Breast epithelium (tissue), 3 donors: Measurements from ENCODE around the gene WIPF1.

Experiments used
- POLR2A ChIP-seq: fragments of 450-650 bp; IDR thresholded peaks from one replicate; pipeline ENCODE4 v1.6.1; 2016; ENCODE audit warnings: antibody characterized with exemption, mild to moderate bottlenecking, moderate library complexity
- POLR2AphosphoS5 ChIP-seq, 3 donors: sonication (generic); formaldehyde crosslinking; IDR thresholded peaks; one replicate each; pipeline ENCODE4 v1.6.1; 2017; ENCODE audit warnings: antibody characterized with exemption in 3 of 3
- TF ChIP-seq, protein P1 (sequence below), 3 donors: fragments of 450-650 bp; IDR thresholded peaks; one replicate each; pipeline ENCODE4 v1.5.1; 2016 to 2017; ENCODE audit warnings: antibody characterized with exemption in 3 of 3, mild to moderate bottlenecking in 3 of 3, moderate library complexity in 3 of 3

DNA sequence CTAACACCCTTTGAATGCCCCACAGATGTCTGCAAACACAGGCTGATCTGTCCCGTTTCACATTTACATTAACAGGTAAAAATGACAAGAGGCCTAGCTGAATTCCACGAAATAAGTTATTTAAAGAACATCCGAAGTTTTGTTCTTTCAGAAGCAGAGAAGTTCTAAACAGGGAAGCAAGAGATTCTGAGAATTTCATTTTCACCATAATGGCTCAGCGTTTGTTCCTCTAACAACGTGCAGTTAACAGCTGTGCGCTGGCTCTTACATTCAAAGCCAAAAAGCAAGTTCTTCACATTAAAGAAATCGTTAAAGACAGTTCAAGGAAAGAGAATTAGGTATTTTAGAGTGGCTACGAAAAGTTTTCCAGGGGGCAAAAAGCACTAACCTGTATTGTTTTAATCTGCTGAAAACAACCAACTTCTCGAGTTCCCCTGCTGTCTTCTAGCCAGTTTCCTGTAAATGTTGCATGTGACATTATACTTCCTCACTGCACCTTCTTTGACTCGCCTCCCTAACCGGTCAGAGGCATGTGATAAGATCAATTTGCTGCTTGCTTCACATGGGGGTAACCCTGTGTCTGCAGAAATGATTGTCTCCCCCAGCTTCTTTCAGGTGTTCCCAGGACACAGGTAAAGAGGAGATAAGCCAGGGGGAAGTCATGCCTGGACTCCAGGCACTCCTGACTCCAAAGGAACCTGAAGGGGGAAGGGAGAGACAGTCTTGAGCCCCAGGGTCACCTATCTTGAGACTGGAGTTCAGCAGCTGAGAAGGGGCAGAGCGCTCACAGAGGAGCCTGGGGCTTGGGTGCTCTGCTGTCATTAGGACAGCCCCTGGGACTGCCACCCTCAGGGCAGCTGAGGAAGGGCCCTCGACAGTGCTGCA lies 36.8 kb upstream of the WIPF1 start:
- TF ChIP-seq POLR2A (no peak), POLR2AphosphoS5 (IDR thresholded peaks at IDR 0.05) (no peak)
- TF ChIP-seq, protein P1, sequence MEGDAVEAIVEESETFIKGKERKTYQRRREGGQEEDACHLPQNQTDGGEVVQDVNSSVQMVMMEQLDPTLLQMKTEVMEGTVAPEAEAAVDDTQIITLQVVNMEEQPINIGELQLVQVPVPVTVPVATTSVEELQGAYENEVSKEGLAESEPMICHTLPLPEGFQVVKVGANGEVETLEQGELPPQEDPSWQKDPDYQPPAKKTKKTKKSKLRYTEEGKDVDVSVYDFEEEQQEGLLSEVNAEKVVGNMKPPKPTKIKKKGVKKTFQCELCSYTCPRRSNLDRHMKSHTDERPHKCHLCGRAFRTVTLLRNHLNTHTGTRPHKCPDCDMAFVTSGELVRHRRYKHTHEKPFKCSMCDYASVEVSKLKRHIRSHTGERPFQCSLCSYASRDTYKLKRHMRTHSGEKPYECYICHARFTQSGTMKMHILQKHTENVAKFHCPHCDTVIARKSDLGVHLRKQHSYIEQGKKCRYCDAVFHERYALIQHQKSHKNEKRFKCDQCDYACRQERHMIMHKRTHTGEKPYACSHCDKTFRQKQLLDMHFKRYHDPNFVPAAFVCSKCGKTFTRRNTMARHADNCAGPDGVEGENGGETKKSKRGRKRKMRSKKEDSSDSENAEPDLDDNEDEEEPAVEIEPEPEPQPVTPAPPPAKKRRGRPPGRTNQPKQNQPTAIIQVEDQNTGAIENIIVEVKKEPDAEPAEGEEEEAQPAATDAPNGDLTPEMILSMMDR (IDR thresholded peaks at IDR 0.05) = no peak
